Measurements from ENCODE around the gene PLAC8.
"Not testable (repeated sequence)": the region's sequence is repeated elsewhere in the genome, so short reads cannot be mapped to it uniquely, and the experiment has no call there.

The PLAC8 gene

GRCh38 chr4:83114576-83114975, at the start of gene PLAC8:
PLAC8 (minus strand) TSS chr4:83114729; CDS start chr4:83107921, 6,808 bp downstream.
- DNase-seq = peak; percentile 82

GRCh38 chr4:83153417-83153816, 38.9 kb upstream of the PLAC8 start:
- DNase-seq = no peak

GRCh38 chr4:83152746-83153145, 38.2 kb upstream of the PLAC8 start:
- DNase-seq = no peak

GRCh38 chr4:83151651-83152050, 37.1 kb upstream of the PLAC8 start:
- no peak for DNase-seq

GRCh38 chr4:83150653-83151330, 36.3 kb upstream of the PLAC8 start:
- DNase-seq = no peak

GRCh38 chr4:83149865-83150652, 35.5 kb upstream of the PLAC8 start:
- DNase-seq = no peak

GRCh38 chr4:83146841-83147240, 32.3 kb upstream of the PLAC8 start:
- DNase-seq = no peak

GRCh38 chr4:83145776-83146175, 31.2 kb upstream of the PLAC8 start:
- DNase-seq = not testable (repeated sequence)

- no peak for DNase-seq
These were observed 25.1 kb upstream of the PLAC8 start for GRCh38 chr4:83139514-83140156.

GRCh38 chr4:83138946-83139345, 24.4 kb upstream of the PLAC8 start:
- peak; percentile 32 for DNase-seq

GRCh38 chr4:83132065-83132464, 17.5 kb upstream of the PLAC8 start:
- DNase-seq = no peak

GRCh38 chr4:83129264-83129663, 14.7 kb upstream of the PLAC8 start:
- DNase-seq = no peak

GRCh38 chr4:83128240-83128929, 13.9 kb upstream of the PLAC8 start:
- peak; percentile 64 for DNase-seq

GRCh38 chr4:83125738-83126141, 11.2 kb upstream of the PLAC8 start:
- peak; percentile 42 for DNase-seq

GRCh38 chr4:83124111-83124780, 9.7 kb upstream of the PLAC8 start:
- DNase-seq = peak; percentile 81

GRCh38 chr4:83121246-83121645, 6.7 kb upstream of the PLAC8 start:
- no peak for DNase-seq

- DNase-seq = no peak
These were observed 4.3 kb upstream of the PLAC8 start for GRCh38 chr4:83118869-83119268.

- DNase-seq = no peak
These were observed 1.2 kb upstream of the PLAC8 start for GRCh38 chr4:83115656-83116285.

GRCh38 chr4:83115000-83115399, 471 bp upstream of the PLAC8 start:
- DNase-seq = no peak

GRCh38 chr4:83113429-83113786, 1.1 kb downstream of the PLAC8 start:
- peak; percentile 85 for DNase-seq

- peak; percentile 72 for DNase-seq
These were observed 1.7 kb downstream of the PLAC8 start for GRCh38 chr4:83112678-83113428.

All from hematopoietic multipotent progenitor cell treated with erythropoietin and hydrocortisone succinate and interleukin-3 and kit ligand, for 6 days (in vitro differentiated cells).